Spleen (tissue), 11 donors: ENCODE results near the gene SUGP2. TPM values are rescaled to one million over a fixed set of nuclear protein-coding genes. Genes with fewer than 3 reads are reported as not detected.

Experiments
- DNase-seq: peaks from one replicate; pipeline ENCODE4 v3.0.0-alpha.2; 2020
- H3K27ac ChIP-seq, 8 donors: fragments of 200-600 bp; sonication (generic) in 7 of 8; 1 replicate in 4 of 8; 2 replicates in 4 of 8; pipeline versions ENCODE4 v1.5.0 to v1.8.0; 2016 to 2021; ENCODE audit warnings: inconsistent platforms in 4 of 8, mild to moderate bottlenecking in 4 of 8, moderate library complexity in 1 of 8
- H3K27me3 ChIP-seq, 7 donors: fragments of 200-600 bp; sonication (generic) in 6 of 7; replicated peaks in 1 of 7; 1 replicate in 4 of 7; 2 replicates in 3 of 7; pipeline versions ENCODE4 v1.5.0 to v1.8.0; 2016 to 2021; ENCODE audit warnings: inconsistent platforms in 3 of 7, mild to moderate bottlenecking in 1 of 7
- H3K36me3 ChIP-seq, 6 donors: fragments of 200-600 bp; sonication (generic) in 5 of 6; 1 replicate in 4 of 6; 2 replicates in 2 of 6; pipeline versions ENCODE4 v1.5.0 to v1.8.0; 2016 to 2021; ENCODE audit warnings: inconsistent platforms in 2 of 6
- H3K4me1 ChIP-seq, 6 donors: fragments of 200-600 bp; sonication (generic) in 5 of 6; 1 replicate in 3 of 6; 2 replicates in 3 of 6; pipeline versions ENCODE4 v1.5.0 to v1.8.0; 2016 to 2021; ENCODE audit warnings: inconsistent platforms in 3 of 6
- H3K4me3 ChIP-seq, 8 donors: fragments of 200-600 bp; sonication (generic) in 7 of 8; 1 replicate in 4 of 8; 2 replicates in 4 of 8; pipeline versions ENCODE4 v1.5.0 to v1.8.0; 2016 to 2021; ENCODE audit warnings: inconsistent platforms in 4 of 8, mild to moderate bottlenecking in 4 of 8, moderate library complexity in 2 of 8
- H3K9me3 ChIP-seq, 8 donors: fragments of 200-600 bp; sonication (generic) in 7 of 8; 1 replicate in 4 of 8; 2 replicates in 4 of 8; pipeline versions ENCODE4 v1.5.0 to v1.8.0; 2016 to 2021; ENCODE audit warnings: inconsistent platforms in 4 of 8
- CTCF ChIP-seq, 11 experiments: fragments of 200-600 bp in 7 of 11; fragments of 450-650 bp in 4 of 11; sonication (generic) in 4 of 11; IDR thresholded peaks in 8 of 11; conservative IDR thresholded peaks in 3 of 11; 1 replicate in 7 of 11; 2 replicates in 4 of 11; pipeline versions ENCODE4 v1.4.0 to v1.8.0; 2016 to 2021; ENCODE audit warnings: antibody characterized with exemption in 11 of 11, inconsistent platforms in 4 of 11, mild to moderate bottlenecking in 1 of 11
- POLR2A ChIP-seq, 3 donors: fragments of 450-650 bp; IDR thresholded peaks; one replicate each; pipeline ENCODE4 v1.5.1; 2017; ENCODE audit warnings: antibody characterized with exemption in 3 of 3, mild to moderate bottlenecking in 1 of 3
- POLR2AphosphoS5 ChIP-seq, 3 donors: sonication (generic); formaldehyde crosslinking; IDR thresholded peaks; one replicate each; pipeline ENCODE4 v1.5.1; 2017; ENCODE audit warnings: antibody characterized with exemption in 3 of 3
- WGBS, 5 donors: extraction: QIAGEN DNeasy Blood & Tissue Kit in 3 of 5; methylation state at CpG; one replicate each; pipeline versions ENCODE4 v1.1.5 to v1.1.7; 2013 to 2018; 5-methylcytosine and 5-hydroxymethylcytosine counted together
- intact Hi-C: fragments of 100-400 bp; cut with DNase I; formaldehyde crosslinking; loops from one replicate; pipeline ENCODE4 v1.15.0; 2023; ENCODE audit warnings: low total_unique reads
- polyA plus RNA-seq, 3 donors: library from polyadenylated mRNA; stranded (reverse); fragments of 200-250 nt; gene quantifications; one replicate each; pipeline ENCODE4 v1.2.1, GENCODE V29; 2013
- total RNA-seq, 7 donors: library from RNA; depleted of rRNA in 3 of 7; stranded (reverse); fragments of >200 nt in 3 of 7; fragmentation: NEBNext Ultra II Directional in 4 of 7; extraction: Animal tissue kit (Norgen Biotek cat#: 25700) in 4 of 7; gene quantifications; one replicate each; pipeline versions ENCODE4 v1.1.0 to v1.2.1, GENCODE V29; 2016 to 2021
- donor health status: healthy with polysubstance abuse.
- donor health status: DM: no; HTN: no; CAD: no; lungs with moderate emphysema.
- donor health status: DM: no; HTN: no; CAD: no.
- donor health status: Bipolar disorder and iron deficiency.
- donor health status: healthy.
- donor health status: DM: no; HTN: no; CAD: no.
- donor health status: DM: yes; HTN: yes; CAD: no.

SUGP2 gene
- total and polyA plus RNA-seq, 10 donors, result 54.5 to 127 (median 87.6) TPM

- no peak for TF ChIP-seq POLR2AphosphoS5 (IDR thresholded peaks at IDR 0.05)
- TF ChIP-seq CTCF (IDR thresholded peaks at IDR 0.05 in 8 of 11, conservative IDR thresholded peaks at IDR 0.05 in 3 of 11), result no peak
- Histone ChIP-seq H3K4me3 (no peak overlapping the region), H3K4me1 (peaks cover 0 to 6% (median 0%) of the 10 kb centered on the region in 6 donors), H3K9me3 (no peaks in the 10 kb centered on the region), H3K27ac (no peak overlapping the region), H3K27me3 (no peaks in the 10 kb centered on the region), H3K36me3 (peaks cover 0 to 79% (median 48%) of the 10 kb centered on the region in 6 donors)
- DNase-seq, result no peak
- intact Hi-C loops, result no loop called here
- 93 to 99% (median 94%) methylated on average over 8 of the region's 8 CpGs for WGBS, 5 donors
Observed at GRCh38 chr19:18992696-18993095, 40.6 kb downstream of the SUGP2 start.

- H3K27ac ChIP-seq, result no peak overlapping the region
- DNase-seq, result no peak
- peaks cover 0 to 67% (median 45%) of the 10 kb centered on the region in 6 donors for H3K36me3 ChIP-seq
- TF ChIP-seq POLR2AphosphoS5 (IDR thresholded peaks at IDR 0.05) (no peak), CTCF (IDR thresholded peaks at IDR 0.05 in 8 of 11, conservative IDR thresholded peaks at IDR 0.05 in 3 of 11) (no peak), POLR2A (IDR thresholded peaks at IDR 0.05) (no peak)
- 93 to 98% (median 96%) methylated on average over 14 of the region's 14 CpGs for WGBS, 5 donors
- H3K27me3 ChIP-seq, result peaks cover 0 to 7% (median 0%) of the 10 kb centered on the region in 7 donors
- H3K4me1 ChIP-seq, result peaks cover 5 to 16% (median 7%) of the 10 kb centered on the region in 6 donors
- intact Hi-C loops, result no loop called here
- H3K9me3 ChIP-seq, result no peaks in the 10 kb centered on the region
- H3K4me3 ChIP-seq, result no peak overlapping the region
Observed at GRCh38 chr19:18991468-18991867, 41.8 kb downstream of the SUGP2 start.

- no peak for DNase-seq
- intact Hi-C loops, result no loop called here
- Histone ChIP-seq H3K27ac (no peak overlapping the region), H3K9me3 (no peaks in the 10 kb centered on the region), H3K4me3 (no peak overlapping the region), H3K36me3 (peaks cover 0 to 62% (median 45%) of the 10 kb centered on the region in 6 donors), H3K4me1 (peaks cover 6 to 21% (median 12%) of the 10 kb centered on the region in 6 donors), H3K27me3 (peaks cover 0 to 7% (median 0%) of the 10 kb centered on the region in 7 donors)
- WGBS, 5 donors, result 85 to 94% (median 93%) methylated on average over 12 to 16 of the region's 16 CpGs
- TF ChIP-seq CTCF (IDR thresholded peaks at IDR 0.05 in 8 of 11, conservative IDR thresholded peaks at IDR 0.05 in 3 of 11), result no peak
- TF ChIP-seq POLR2AphosphoS5 (IDR thresholded peaks at IDR 0.05), result no peak
- no peak for TF ChIP-seq POLR2A (IDR thresholded peaks at IDR 0.05)
Observed at GRCh38 chr19:18991006-18991405, 42.3 kb downstream of the SUGP2 start.

- Histone ChIP-seq H3K4me1 (peaks cover 6 to 23% (median 19%) of the 10 kb centered on the region in 6 donors), H3K27ac (no peak overlapping the region)
Observed at GRCh38 chr19:18990128-18990708, 43.1 kb downstream of the SUGP2 start.

More at GRCh38 chr19:18990128-18990708, 43.1 kb downstream of the SUGP2 start:
- Histone ChIP-seq H3K36me3 (peaks cover 0 to 54% (median 40%) of the 10 kb centered on the region in 6 donors), H3K4me3 (no peak overlapping the region), H3K27me3 (peaks cover 0 to 8% (median 0%) of the 10 kb centered on the region in 7 donors), H3K9me3 (no peaks in the 10 kb centered on the region)
- DNase-seq, result no peak
- TF ChIP-seq POLR2A (IDR thresholded peaks at IDR 0.05) (no peak), POLR2AphosphoS5 (IDR thresholded peaks at IDR 0.05) (peak in 1 of 3 donors; percentile 48), CTCF (IDR thresholded peaks at IDR 0.05 in 8 of 11, conservative IDR thresholded peaks at IDR 0.05 in 3 of 11) (no peak)
- WGBS, 5 donors, result 88 to 92% (median 91%) methylated on average over 2 to 5 of the region's 5 CpGs
- intact Hi-C loops, result no loop called here
